Endometrial microvascular endothelial cells (primary cell): Measurements from ENCODE around the gene STK32B. TPM values are rescaled to one million over a fixed set of nuclear protein-coding genes. Genes with fewer than 3 reads are reported as not detected.
"Not testable (repeated sequence)": the region's sequence is repeated elsewhere in the genome, so short reads cannot be mapped to it uniquely, and the experiment has no call there.

Experiments used
- in situ Hi-C: cut with HindIII; loops from 2 replicates; pipeline ENCODE4 v1.10.0; 2017; ENCODE audit warnings: low sequenced_read_pairs, low pct_unique_long_range_greater_than_20kb; ENCODE audit errors: inconsistent ontology term
- total RNA-seq: library from RNA; depleted of rRNA; stranded (reverse); fragments of >200 nt; gene quantifications from one replicate; pipeline ENCODE4 v1.2.3, GENCODE V29; 2015; ENCODE audit errors: inconsistent ontology term

STK32B gene
- total RNA-seq, 1 donor from 2014 or later = 9.5 TPM

GRCh38 chr4:5433196-5433595 is 381.9 kb downstream of the STK32B start:
- in situ Hi-C loops = no loop called here

DNA sequence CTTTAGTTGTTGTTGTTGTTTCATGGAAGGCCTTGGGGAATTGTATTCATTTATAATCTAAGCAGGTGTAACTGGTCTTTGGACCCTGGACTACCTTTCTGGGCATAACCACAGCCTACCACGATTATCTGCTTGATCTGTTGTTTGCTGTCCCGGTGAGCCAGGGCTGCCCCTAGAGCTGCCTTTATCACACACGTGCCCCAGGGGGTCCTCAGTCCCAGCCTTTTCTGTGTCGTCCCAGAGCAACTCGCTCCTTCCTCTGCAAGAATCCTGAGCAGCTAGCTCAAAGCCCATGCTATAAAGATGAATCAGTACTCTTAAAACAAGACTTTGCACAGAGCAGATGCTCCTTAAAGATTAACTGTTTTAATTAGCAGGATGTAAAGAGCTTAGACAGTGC is 383.9 kb downstream of the STK32B start:
- in situ Hi-C loops = no loop called here

- in situ Hi-C loops = no loop called here
Measured at GRCh38 chr4:5435823-5436222, 384.5 kb downstream of the STK32B start.

DNA sequence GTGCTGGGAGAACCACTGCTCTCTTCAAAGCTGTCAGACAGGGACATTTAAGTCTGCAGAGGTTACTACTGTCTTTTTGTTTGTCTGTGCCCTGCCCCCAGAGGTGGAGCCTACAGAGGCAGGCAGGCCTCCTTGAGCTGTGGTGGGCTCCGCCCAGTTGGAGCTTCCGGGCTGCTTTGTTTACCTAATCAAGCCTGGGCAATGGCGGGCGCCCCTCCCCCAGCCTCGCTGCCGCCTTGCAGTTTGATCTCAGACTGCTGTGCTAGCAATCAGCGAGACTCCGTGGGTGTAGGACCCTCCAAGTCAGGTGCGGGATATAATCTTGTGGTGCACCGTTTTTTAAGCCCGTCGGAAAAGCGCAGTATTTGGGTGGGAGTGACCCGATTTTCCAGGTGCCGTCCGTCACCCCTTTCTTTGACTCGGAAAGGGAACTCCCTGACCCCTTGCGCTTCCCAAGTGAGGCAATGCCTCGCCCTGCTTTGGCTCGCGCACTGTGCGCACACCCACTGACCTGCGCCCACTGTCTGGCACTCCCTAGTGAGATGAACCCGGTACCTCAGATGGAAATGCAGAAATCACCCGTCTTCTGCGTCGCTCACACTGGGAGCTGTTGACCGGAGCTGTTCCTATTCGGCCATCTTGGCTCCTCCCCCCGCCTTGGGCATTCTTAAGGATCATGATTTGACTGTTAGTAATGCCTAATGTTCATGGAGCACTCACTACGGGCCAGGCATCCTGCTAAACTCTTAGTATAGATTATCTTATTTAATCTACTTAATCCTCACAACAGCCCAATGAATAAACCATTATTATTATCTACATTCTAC is 392.9 kb downstream of the STK32B start:
- in situ Hi-C loops = not testable (repeated sequence)

- in situ Hi-C loops = no loop called here
Measured at GRCh38 chr4:5444918-5445517, 393.7 kb downstream of the STK32B start.

- in situ Hi-C loops = no loop called here
Measured at GRCh38 chr4:5446595-5447226, 395.4 kb downstream of the STK32B start.

DNA sequence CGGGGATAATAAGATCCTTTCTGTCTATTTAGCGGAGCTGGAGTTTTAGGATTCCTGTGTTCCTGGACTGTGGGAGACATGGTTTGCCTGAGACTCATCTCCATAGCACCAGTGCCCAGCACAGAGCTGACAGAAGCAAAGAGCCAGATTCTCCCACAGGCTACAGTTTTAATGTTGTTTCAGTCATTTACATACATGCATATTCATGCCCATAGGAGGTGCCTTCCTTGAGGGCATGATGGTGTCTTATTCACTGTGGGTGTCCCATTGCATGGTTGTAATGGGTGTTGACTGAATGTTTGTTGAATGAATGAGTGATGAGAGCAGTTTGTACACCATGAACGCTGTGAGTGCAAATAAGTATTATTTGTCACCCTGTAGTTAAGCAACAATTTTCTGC is 396.5 kb downstream of the STK32B start:
- in situ Hi-C loops = no loop called here

DNA sequence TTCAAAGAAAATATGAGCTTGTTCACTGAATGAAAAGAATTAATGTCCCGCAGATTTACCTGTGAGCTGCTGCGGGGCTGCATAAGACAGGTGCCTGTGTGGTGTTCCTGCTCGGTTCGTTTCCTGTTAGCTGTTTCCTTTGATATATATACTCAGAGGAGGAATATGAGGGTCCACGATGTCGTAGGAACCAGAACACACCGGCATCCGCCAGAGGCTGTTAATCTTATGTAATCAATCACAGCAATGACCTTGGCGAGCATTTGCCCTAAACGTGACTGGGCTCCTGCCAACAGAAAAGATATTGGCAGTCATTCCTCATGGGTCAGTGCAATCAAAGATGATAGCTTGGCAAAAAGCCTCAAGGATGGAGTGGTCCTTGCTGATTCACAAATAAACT is 396.9 kb downstream of the STK32B start:
- in situ Hi-C loops = no loop called here

DNA sequence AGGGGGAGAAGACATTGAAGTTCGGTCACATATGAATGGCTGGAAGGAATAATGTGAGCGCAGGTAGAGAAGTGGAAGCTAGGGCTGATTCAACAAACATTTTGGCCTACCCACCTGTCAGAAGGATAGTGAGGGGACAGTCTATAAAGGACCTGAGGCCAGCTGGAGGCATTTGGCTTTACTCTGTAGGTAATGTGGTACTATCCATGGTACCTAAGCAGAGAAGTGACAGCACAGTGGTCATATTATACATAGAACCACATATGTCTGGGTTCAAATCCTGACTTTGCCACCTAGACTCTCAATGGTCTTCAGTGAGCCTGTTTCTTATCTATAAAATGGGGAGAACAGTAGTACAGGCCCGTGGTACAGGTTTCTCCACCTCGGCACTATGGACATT is 400.0 kb downstream of the STK32B start:
- in situ Hi-C loops = no loop called here

DNA sequence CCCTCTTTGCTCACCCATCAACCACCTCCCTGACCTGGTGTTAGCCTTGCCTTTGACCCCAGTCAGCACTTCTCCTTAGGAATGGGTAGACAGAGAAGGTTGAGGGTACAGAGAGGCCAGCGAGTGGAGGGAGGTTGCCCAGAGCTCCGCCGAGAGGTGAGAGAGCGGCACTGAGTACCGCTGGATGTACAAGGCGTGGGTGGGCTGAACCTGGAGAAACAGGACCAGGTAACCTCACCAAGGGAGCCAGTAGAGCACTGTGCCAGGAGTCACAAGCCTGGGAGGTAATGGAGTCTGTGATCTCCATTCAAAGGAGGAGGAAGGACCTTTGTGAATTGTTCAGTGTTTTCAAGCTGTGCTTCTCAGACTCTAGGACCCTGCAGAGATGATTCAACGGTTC is 400.9 kb downstream of the STK32B start:
- in situ Hi-C loops = no loop called here

- in situ Hi-C loops = no loop called here
Measured at GRCh38 chr4:5455003-5455585, 403.8 kb downstream of the STK32B start.

GRCh38 chr4:5456296-5456845 is 405.1 kb downstream of the STK32B start:
- in situ Hi-C loops = no loop called here

DNA sequence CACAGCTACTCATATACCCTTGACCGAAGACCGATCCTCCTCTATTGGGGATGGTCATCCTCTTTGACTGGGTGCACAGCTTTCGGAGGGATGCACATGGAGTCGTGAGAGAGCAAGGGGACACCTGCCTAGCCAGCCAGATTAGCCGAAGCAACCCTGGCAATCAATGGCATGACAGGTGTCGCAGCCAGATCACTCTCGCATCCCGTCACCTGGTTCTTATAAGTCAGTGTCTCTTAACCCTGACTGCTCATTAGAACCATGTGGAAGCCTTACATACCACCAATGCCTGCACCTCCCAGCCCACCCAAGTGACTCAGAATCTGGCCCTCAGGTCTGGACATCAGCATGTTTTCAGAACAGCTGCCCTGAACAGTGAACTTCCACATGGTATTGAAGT is 407.4 kb downstream of the STK32B start:
- in situ Hi-C loops = no loop called here

- in situ Hi-C loops = no loop called here
Measured at GRCh38 chr4:5459236-5459635, 408.0 kb downstream of the STK32B start.

DNA sequence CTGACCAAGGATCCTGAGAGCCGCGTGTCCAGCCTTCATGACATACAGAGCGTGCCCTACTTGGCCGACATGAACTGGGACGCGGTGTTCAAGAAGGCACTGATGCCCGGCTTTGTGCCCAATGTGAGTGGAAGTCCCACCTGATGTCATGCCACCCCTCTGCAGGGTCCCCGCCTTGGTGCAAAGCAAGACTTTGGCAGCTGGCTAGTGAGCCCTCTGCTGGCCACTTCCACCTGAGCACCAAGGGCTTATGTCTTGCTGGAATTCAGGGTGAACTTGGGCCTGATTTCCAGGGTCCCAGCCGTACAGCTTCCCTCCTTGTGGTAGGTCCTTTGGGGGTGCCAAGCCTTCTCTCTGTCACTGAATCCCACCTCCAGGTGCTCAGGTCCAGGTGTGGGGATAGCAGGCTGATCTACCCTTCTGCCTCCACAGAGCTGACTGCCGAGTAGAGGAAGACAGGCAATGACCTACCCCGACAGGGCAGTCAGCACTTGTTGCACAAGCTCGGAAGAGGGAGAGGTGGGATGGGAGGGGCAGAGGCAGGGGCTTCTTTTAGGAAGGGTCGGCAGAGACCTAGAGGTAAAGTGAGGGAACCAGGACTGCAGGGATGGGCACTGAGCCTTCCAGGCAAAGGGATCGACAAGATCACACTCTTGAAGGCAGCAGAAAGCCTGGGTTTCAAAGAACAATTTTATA is 409.0 kb downstream of the STK32B start:
- in situ Hi-C loops = no loop called here

DNA sequence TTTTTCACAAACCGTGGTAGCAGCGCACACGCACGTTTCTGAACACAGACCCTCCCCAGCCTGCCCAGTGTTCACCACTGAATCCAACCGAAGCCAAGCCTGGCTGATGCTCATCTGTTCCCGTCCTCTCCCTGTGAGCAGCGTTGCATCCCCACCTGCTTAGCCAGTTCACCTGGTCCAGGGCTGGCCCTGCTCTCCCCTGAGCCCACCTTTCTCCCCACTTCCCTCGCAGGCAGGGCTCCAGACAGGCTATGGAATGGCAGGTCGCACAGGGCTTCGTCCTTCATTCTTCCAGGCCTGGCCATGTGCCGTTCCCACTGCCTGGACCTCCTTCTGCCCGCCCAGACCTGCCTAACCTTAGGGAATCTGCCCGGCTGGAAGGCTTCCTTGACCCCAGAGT is 410.2 kb downstream of the STK32B start:
- in situ Hi-C loops = no loop called here

DNA sequence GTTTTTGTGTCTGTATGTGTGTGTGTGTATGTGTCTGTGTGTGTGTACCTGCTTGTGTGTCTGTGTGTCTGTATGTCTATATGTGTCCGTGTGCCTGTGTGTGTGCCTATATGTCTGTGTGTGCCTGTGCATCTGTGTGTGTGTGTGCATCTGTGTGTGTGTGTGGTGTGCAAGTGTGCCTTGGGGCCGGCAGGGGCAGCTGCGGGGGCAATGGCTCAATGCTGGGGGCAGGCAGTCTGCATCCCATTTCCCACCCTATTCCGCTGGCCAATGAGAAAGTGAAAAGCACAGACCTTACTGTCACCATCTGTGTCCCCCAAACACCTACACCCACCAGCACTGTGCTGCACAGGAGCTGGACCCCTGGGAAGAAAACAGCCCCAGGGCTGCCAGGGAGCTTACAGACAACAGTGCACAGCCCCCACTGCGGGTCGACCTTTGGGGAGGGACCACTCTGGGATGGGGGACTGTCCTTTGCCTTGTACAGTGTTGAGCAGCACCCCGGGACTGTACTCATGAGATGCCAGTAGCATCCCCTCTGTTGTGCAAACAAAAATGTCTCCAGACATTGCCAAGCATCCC is 411.1 kb downstream of the STK32B start:
- in situ Hi-C loops = no loop called here

DNA sequence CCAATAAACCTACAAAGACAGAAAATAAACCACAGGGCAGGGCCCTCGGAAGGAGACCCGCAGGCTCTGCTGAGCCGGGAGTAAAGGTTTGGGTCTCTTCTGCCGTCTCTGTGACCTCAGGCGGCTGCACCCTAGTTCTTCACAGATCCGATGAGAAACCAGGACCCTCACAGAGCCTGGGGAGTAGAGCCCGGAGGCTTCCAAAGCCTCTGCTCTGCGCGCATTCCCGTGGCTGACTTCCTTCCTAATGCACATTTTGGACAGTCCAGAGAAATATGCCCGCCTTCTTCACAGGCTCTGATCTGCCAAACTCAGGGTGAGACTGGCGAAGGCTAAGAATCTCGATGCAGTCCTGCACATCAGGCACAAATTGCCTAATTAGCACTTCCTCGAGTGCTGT is 411.6 kb downstream of the STK32B start:
- in situ Hi-C loops = no loop called here

GRCh38 chr4:5463361-5463760 is 412.1 kb downstream of the STK32B start:
- in situ Hi-C loops = no loop called here
